Stomach (tissue), 4 donors: ENCODE measurements around the gene PRAME.

Experiments
- EP300 ChIP-seq: sonication (generic); formaldehyde crosslinking; IDR thresholded peaks from one replicate; pipeline ENCODE4 v1.6.1; 2017; ENCODE audit warnings: antibody characterized with exemption
- POLR2A ChIP-seq, 4 donors: fragments of 450-650 bp; IDR thresholded peaks; one replicate each; pipeline ENCODE4 v1.6.1; 2016; ENCODE audit warnings: antibody characterized with exemption in 4 of 4, control low read depth in 2 of 4, mild to moderate bottlenecking in 1 of 4, moderate library complexity in 1 of 4

GRCh38 chr22:22548910-22549309, 10.2 kb downstream of the PRAME start:
- TF ChIP-seq EP300 (no peak), POLR2A (IDR thresholded peaks at IDR 0.05) (no peak)
